Left ventricle myocardium inferior (tissue), 1 donor: ENCODE measurements around the gene FAF1. TPM values are rescaled to one million over a fixed set of nuclear protein-coding genes. Genes with fewer than 3 reads are reported as not detected.
A peak's percentile ranks its signal among the peaks of the same experiment; 100 is the strongest.

Experiments used
- DNase-seq: peaks from one replicate; pipeline ENCODE4 v3.0.0-alpha.2; 2020
- H3K27ac ChIP-seq: fragments of 200-600 bp; replicated peaks from 2 replicates; pipeline ENCODE4 v1.8.0; 2021
- H3K27me3 ChIP-seq: fragments of 200-600 bp; 2 replicates; pipeline ENCODE4 v1.8.0; 2021; ENCODE audit warnings: low read depth
- H3K36me3 ChIP-seq: fragments of 200-600 bp; 2 replicates; pipeline ENCODE4 v1.8.0; 2021
- H3K4me1 ChIP-seq: fragments of 200-600 bp; 2 replicates; pipeline ENCODE4 v1.8.0; 2021
- H3K4me3 ChIP-seq: fragments of 200-600 bp; 2 replicates; pipeline ENCODE4 v1.8.0; 2021; ENCODE audit warnings: mild to moderate bottlenecking, moderate library complexity
- H3K9me3 ChIP-seq: fragments of 200-600 bp; replicated peaks from 2 replicates; pipeline ENCODE4 v1.8.0; 2021
- CTCF ChIP-seq: fragments of 200-600 bp; IDR thresholded peaks from 2 replicates; pipeline ENCODE4 v1.8.0; 2021; ENCODE audit warnings: antibody characterized with exemption, mild to moderate bottlenecking, borderline replicate concordance
- intact Hi-C: fragments of 100-400 bp; cut with micrococcal nuclease; formaldehyde crosslinking; loops from one replicate; pipeline ENCODE4 v1.11.0; 2022
- total RNA-seq: library from RNA; stranded (reverse); fragmentation: NEBNext Ultra II Directional; extraction: Animal tissue kit (Norgen Biotek cat#: 25700); gene quantifications from one replicate; pipeline ENCODE4 v1.2.1, GENCODE V29; 2021
- donor health status: DM: no; HTN: yes; CAD: no; lungs with severe emphysema.

FAF1 gene
- total RNA-seq, 1 donor from 2014 or later, result 80.0 TPM

DNA sequence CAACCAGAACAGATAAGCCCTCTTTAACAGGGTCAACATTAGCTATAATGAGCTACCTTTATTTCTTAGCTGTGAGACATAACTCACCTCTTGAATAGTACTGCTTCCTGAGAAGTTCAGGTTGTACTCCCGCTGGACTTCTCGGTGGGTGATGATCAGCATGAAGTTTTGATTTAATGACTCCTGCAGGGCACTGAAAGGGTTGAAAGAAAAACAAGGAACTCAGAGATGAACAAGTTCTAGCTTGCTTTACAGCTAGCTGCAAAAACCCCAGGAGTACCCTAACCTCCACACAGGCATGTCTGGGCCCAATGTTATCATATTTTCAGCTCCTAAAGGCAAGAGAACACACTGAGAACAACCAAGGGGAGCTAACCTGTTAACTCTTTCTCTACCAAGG, 254.4 kb downstream of the FAF1 start:
- no peak for DNase-seq
- TF ChIP-seq CTCF, result no peak
- Histone ChIP-seq H3K4me1 (peaks cover 22% of the 10 kb centered on the region), H3K27ac (no peak overlapping the region), H3K36me3 (no peaks in the 10 kb centered on the region), H3K9me3 (no peaks in the 10 kb centered on the region), H3K27me3 (no peaks in the 10 kb centered on the region), H3K4me3 (no peak overlapping the region)
- intact Hi-C loops, result no loop called here

- H3K9me3 ChIP-seq, result no peaks in the 10 kb centered on the region
- DNase-seq, result no peak
- H3K4me1 ChIP-seq, result peaks cover 22% of the 10 kb centered on the region
- H3K36me3 ChIP-seq, result no peaks in the 10 kb centered on the region
- no peak for TF ChIP-seq CTCF
- H3K27ac ChIP-seq, result no peak overlapping the region
- H3K4me3 ChIP-seq, result no peak overlapping the region
- intact Hi-C loops, result no loop called here
- no peaks in the 10 kb centered on the region for H3K27me3 ChIP-seq
Measured at GRCh38 chr1:50705041-50705440, 255.0 kb downstream of the FAF1 start.

DNA sequence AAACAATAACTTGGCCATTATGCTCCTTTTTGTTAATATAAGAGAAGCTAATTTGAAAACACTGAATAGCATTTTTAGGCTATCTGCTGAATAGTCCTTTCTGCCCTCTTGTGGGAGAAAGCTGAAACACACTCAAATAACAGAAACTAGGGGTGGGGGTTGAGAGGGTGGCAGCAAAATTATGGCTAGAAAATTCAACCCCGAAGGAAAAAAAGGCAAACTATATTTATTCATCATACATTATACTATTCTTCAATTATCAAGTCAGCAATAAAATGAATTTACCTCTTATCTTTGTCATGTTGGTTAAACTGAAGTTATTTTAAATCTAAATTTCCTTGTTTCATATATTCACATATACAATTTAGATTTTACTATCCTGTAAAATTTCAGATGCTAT, 255.9 kb downstream of the FAF1 start:
- H3K36me3 ChIP-seq, result no peaks in the 10 kb centered on the region
- H3K27ac ChIP-seq, result no peak overlapping the region
- H3K27me3 ChIP-seq, result no peaks in the 10 kb centered on the region
- intact Hi-C loops, result no loop called here
- no peaks in the 10 kb centered on the region for H3K9me3 ChIP-seq
- H3K4me3 ChIP-seq, result no peak overlapping the region
- TF ChIP-seq CTCF, result peak; percentile 78
- H3K4me1 ChIP-seq, result peaks cover 22% of the 10 kb centered on the region
- DNase-seq, result no peak

DNA sequence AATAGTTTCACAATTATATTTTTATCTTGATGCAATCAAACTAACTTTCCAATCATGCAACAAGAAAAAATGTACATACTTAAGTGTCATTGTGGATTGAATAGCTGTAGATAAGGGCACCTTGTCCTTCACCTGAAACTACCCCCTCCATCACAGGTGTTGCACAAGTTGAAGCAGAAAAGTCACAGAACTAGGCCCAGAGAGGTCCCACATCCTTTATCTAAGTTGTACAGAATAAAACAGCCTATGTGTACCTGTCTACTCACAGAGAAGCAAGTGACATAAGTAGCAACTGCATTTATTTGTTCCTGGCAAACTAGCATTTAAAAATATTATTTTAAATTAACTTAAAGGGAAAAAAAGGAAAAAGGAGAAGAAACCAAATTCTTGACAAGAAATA, 256.8 kb downstream of the FAF1 start:
- Histone ChIP-seq H3K36me3 (no peaks in the 10 kb centered on the region), H3K4me3 (no peak overlapping the region), H3K27ac (no peak overlapping the region), H3K9me3 (no peaks in the 10 kb centered on the region), H3K4me1 (peaks cover 25% of the 10 kb centered on the region), H3K27me3 (no peaks in the 10 kb centered on the region)
- intact Hi-C loops, result no loop called here
- TF ChIP-seq CTCF, result no peak
- DNase-seq, result no peak

DNA sequence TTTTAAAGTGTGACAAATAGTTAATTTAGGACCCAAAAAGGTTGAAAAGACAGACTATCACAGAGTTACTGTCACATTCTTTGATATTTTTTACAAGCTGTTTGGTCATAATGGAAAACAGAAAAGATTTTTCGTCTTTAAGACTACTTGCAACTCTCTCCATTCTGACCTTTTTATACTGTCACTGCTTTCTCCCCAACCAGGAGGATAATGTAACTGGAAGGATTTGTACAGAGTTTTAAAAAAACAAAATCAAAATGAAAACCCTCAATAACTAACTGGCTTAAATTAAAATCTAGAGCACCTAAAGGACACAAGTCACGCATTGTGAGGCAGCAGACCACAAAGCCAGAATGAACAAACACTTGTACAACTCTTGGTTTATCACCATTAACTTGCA, 257.7 kb downstream of the FAF1 start:
- no peak for TF ChIP-seq CTCF
- Histone ChIP-seq H3K36me3 (no peaks in the 10 kb centered on the region), H3K27me3 (no peaks in the 10 kb centered on the region), H3K9me3 (no peaks in the 10 kb centered on the region), H3K27ac (no peak overlapping the region), H3K4me1 (peaks cover 31% of the 10 kb centered on the region), H3K4me3 (no peak overlapping the region)
- DNase-seq, result no peak
- intact Hi-C loops, result no loop called here

DNA sequence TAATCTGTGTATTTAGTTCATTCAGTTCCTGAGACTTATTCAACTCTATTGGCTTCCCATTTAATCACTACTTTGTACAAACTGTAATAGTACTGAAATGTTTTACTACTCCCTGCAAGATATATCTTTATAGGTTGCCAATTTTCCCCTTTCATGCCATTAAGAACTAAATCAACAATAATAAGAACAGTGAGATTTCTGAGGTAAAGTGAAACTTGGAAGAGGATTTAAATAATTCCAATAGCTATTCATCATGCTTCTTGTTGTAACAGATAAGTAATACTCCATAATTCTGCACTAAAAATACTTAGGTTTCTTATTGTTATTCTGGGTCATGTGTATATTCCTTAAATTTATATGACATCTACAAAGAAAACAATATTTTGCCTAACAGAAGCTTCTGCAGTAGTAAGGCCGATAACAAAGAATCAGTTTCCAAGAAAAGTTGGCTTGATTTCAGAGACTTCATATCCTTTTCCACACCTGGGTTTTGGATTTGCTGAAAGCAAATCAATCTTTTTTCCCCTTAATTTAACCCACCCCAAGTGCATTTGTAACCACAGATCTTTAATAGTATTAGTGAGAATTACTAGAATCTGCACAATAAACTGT, 258.3 kb downstream of the FAF1 start:
- intact Hi-C loops, result no loop called here

More for the DNA sequence above, 258.3 kb downstream of the FAF1 start:
- no peak for TF ChIP-seq CTCF
- H3K36me3 ChIP-seq, result no peaks in the 10 kb centered on the region
- no peak overlapping the region for H3K27ac ChIP-seq
- DNase-seq, result no peak
- H3K9me3 ChIP-seq, result no peaks in the 10 kb centered on the region
- H3K27me3 ChIP-seq, result no peaks in the 10 kb centered on the region
- peaks cover 31% of the 10 kb centered on the region for H3K4me1 ChIP-seq
- no peak overlapping the region for H3K4me3 ChIP-seq
